ENCODE measurements around the gene FZD7. TPM values are rescaled to one million over a fixed set of nuclear protein-coding genes. Genes with fewer than 3 reads are reported as not detected.

Gene FZD7
- total RNA-seq, 4 donors from 2014 or later = 6.2 to 14.6 (median 13.3) TPM

GRCh38 chr2:202038471-202039277 lies 5.0 kb downstream of the FZD7 start:
- no peaks in the 10 kb centered on the region for H3K36me3 ChIP-seq
- TF ChIP-seq POLR2A (IDR thresholded peaks at IDR 0.05) (no peak), CTCF (IDR thresholded peaks at IDR 0.05) (no peak), POLR2AphosphoS5 (IDR thresholded peaks at IDR 0.05) (no peak), EP300 (IDR thresholded peaks at IDR 0.05; ENCODE audit: low read depth) (no peak)
- intact Hi-C loops (cut with DNase I; ENCODE audit: low total_unique reads) (no loop called here), in situ Hi-C loops (cut with MboI; ENCODE audit: low pct_ligation_motif_present in 1 of 4, low pct_unique_long_range_greater_than_20kb in 1 of 4, low sequenced_read_pairs in 3 of 4) (loop anchor here in 1 of 4 donors (10.0 kb wide), 1 partner anchor 174 kb away; no protein-coding TSS in a partner anchor)
- 47 to 51% methylated on average over 4 of the region's 4 CpGs for WGBS, 2 donors (ENCODE audit: low coverage in 1 of 2)
- H3K27me3 ChIP-seq = peaks cover 20% of the 10 kb centered on the region
- H3K9me3 ChIP-seq = no peaks in the 10 kb centered on the region
- H3K4me1 ChIP-seq = peaks cover 5 to 28% (median 19%) of the 10 kb centered on the region in 4 donors
- peak; percentile 23 for DNase-seq
- peak overlapping the region in 1 of 4 donors; percentile 16 for H3K4me3 ChIP-seq
- peak overlapping the region; percentile 91 to 99 (median 94) for H3K27ac ChIP-seq

GRCh38 chr2:202039278-202040078 lies 5.8 kb downstream of the FZD7 start:
- no peaks in the 10 kb centered on the region for H3K36me3 ChIP-seq
- H3K27me3 ChIP-seq = peaks cover 20% of the 10 kb centered on the region
- peak overlapping the region; percentile 91 to 99 (median 94) for H3K27ac ChIP-seq
- in situ Hi-C loops (cut with MboI; ENCODE audit: low pct_ligation_motif_present in 1 of 4, low pct_unique_long_range_greater_than_20kb in 1 of 4, low sequenced_read_pairs in 3 of 4) (loop anchor here in 1 of 4 donors (10.0 kb wide), 1 partner anchor 175 kb away; no protein-coding TSS in a partner anchor), intact Hi-C loops (cut with DNase I; ENCODE audit: low total_unique reads) (no loop called here)
- H3K9me3 ChIP-seq = no peaks in the 10 kb centered on the region
- WGBS, 2 donors (ENCODE audit: low coverage in 1 of 2) = 60% methylated on average over 9 to 13 of the region's 13 CpGs
- H3K4me1 ChIP-seq = peaks cover 5 to 28% (median 18%) of the 10 kb centered on the region in 4 donors
- TF ChIP-seq POLR2AphosphoS5 (IDR thresholded peaks at IDR 0.05) (no peak), EP300 (IDR thresholded peaks at IDR 0.05; ENCODE audit: low read depth) (no peak), CTCF (IDR thresholded peaks at IDR 0.05) (no peak), POLR2A (IDR thresholded peaks at IDR 0.05) (no peak)
- H3K4me3 ChIP-seq = peak overlapping the region in 1 of 4 donors; percentile 16
- DNase-seq = no peak

- H3K27me3 ChIP-seq = peaks cover 17% of the 10 kb centered on the region
- no peak for TF ChIP-seq EP300 (IDR thresholded peaks at IDR 0.05; ENCODE audit: low read depth)
- no peak for TF ChIP-seq POLR2A (IDR thresholded peaks at IDR 0.05)
- TF ChIP-seq CTCF (IDR thresholded peaks at IDR 0.05) = no peak
- no peak for TF ChIP-seq POLR2AphosphoS5 (IDR thresholded peaks at IDR 0.05)
- no peak for DNase-seq
- in situ Hi-C loops (cut with MboI; ENCODE audit: low pct_ligation_motif_present in 1 of 4, low pct_unique_long_range_greater_than_20kb in 1 of 4, low sequenced_read_pairs in 3 of 4) (no loop called here), intact Hi-C loops (cut with DNase I; ENCODE audit: low total_unique reads) (no loop called here)
- H3K9me3 ChIP-seq = no peaks in the 10 kb centered on the region
- H3K4me1 ChIP-seq = peaks cover 0 to 20% (median 10%) of the 10 kb centered on the region in 4 donors
- peak overlapping the region in 2 of 4 donors; percentile 91 to 99 for H3K27ac ChIP-seq
- H3K36me3 ChIP-seq = no peaks in the 10 kb centered on the region
- 67 to 76% methylated on average over 4 of the region's 4 CpGs for WGBS, 2 donors (ENCODE audit: low coverage in 1 of 2)
- H3K4me3 ChIP-seq = no peak overlapping the region
Measured at GRCh38 chr2:202040079-202040844, 6.6 kb downstream of the FZD7 start.
